Frontal cortex (tissue), 4 donors: ENCODE data around the gene FAM222A. TPM values are rescaled to one million over a fixed set of nuclear protein-coding genes. Genes with fewer than 3 reads are reported as not detected.

Source experiments
- DNase-seq, 2 donors: peaks; one replicate each; pipeline ENCODE4 v3.0.0; 2012; ENCODE audit warnings: low spot score in 2 of 2
- FAIRE-seq: peaks from 2 replicates; lab custom pipeline; 2012; peaks lifted over from hg19 to GRCh38; lab: Jason Lieb, UNC
- total RNA-seq: library from RNA; depleted of rRNA; stranded (reverse); fragments of >200 nt; gene quantifications from one replicate; pipeline ENCODE4 v1.2.3, GENCODE V29; 2014
- donor health status: control.
- donor health status: control.
- donor health status: control.

Gene FAM222A
- total RNA-seq = 2.9 TPM

GRCh38 chr12:109713187-109714070 lies at the start of gene FAM222A:
FAM222A (plus strand) TSS chr12:109713825; CDS start chr12:109744147, 30,322 bp downstream.
- peak; percentile 98 to 99 for DNase-seq
- FAIRE-seq = no peak

GRCh38 chr12:109664402-109664801 lies 49.2 kb upstream of the FAM222A start:
- FAIRE-seq (no peak), DNase-seq (no peak)

GRCh38 chr12:109666068-109666467 lies 47.6 kb upstream of the FAM222A start:
- FAIRE-seq = no peak
- DNase-seq = no peak

- FAIRE-seq = no peak
- DNase-seq = no peak
These were observed 42.9 kb upstream of the FAM222A start for GRCh38 chr12:109670731-109671130.

GRCh38 chr12:109671502-109671901 lies 42.1 kb upstream of the FAM222A start:
- no peak for DNase-seq
- FAIRE-seq = no peak

- FAIRE-seq = no peak
- no peak for DNase-seq
These were observed 40.2 kb upstream of the FAM222A start for GRCh38 chr12:109673379-109673778.

GRCh38 chr12:109673884-109674283 lies 39.7 kb upstream of the FAM222A start:
- no peak for FAIRE-seq
- DNase-seq = no peak

- FAIRE-seq = no peak
- DNase-seq = no peak
These were observed 38.2 kb upstream of the FAM222A start for GRCh38 chr12:109675411-109675810.

- DNase-seq = no peak
- FAIRE-seq = no peak
These were observed 36.3 kb upstream of the FAM222A start for GRCh38 chr12:109677279-109677691.

- no peak for DNase-seq
- no peak for FAIRE-seq
These were observed 34.9 kb upstream of the FAM222A start for GRCh38 chr12:109678719-109679118.

- DNase-seq = no peak
- no peak for FAIRE-seq
These were observed 33.9 kb upstream of the FAM222A start for GRCh38 chr12:109679501-109680263.

GRCh38 chr12:109680264-109681005 lies 33.2 kb upstream of the FAM222A start:
- FAIRE-seq = no peak

GRCh38 chr12:109681986-109682707 lies 31.5 kb upstream of the FAM222A start:
- DNase-seq (no peak), FAIRE-seq (no peak)

More at GRCh38 chr12:109680264-109681005, 33.2 kb upstream of the FAM222A start:
- DNase-seq = no peak

- DNase-seq = no peak
- FAIRE-seq = no peak
These were observed 30.9 kb upstream of the FAM222A start for GRCh38 chr12:109682708-109683060.

GRCh38 chr12:109683316-109683715 lies 30.3 kb upstream of the FAM222A start:
- FAIRE-seq = no peak
- DNase-seq = no peak

- DNase-seq (no peak), FAIRE-seq (no peak)
These were observed 27.8 kb upstream of the FAM222A start for GRCh38 chr12:109685574-109686447.

- FAIRE-seq = no peak
- DNase-seq = no peak
These were observed 27.1 kb upstream of the FAM222A start for GRCh38 chr12:109686523-109686922.

GRCh38 chr12:109687250-109687649 lies 26.4 kb upstream of the FAM222A start:
- no peak for DNase-seq
- no peak for FAIRE-seq

- DNase-seq = no peak
- FAIRE-seq = no peak
These were observed 24.2 kb upstream of the FAM222A start for GRCh38 chr12:109689426-109689825.
